PFSK-1 (cell line): Measurements from ENCODE around the gene HOXD10.

Source experiments
- FOXP2 ChIP-seq: optimal IDR thresholded peaks from 2 replicates; pipeline ENCODE3; 2011; ENCODE audit warnings: borderline replicate concordance, control low read depth, inconsistent platforms; ENCODE audit not compliant: insufficient read depth; ENCODE audit errors: extremely low read length, extremely low read depth
- POLR2AphosphoS5 ChIP-seq: IDR thresholded peaks from 2 replicates; pipeline ENCODE4 v1.6.1; 2012; ENCODE audit warnings: low read depth, mild to moderate bottlenecking, control low read depth, low read length, moderate library complexity
- REST ChIP-seq, 2 experiments: IDR thresholded peaks; 2 replicates each; pipeline versions ENCODE4 v1.6.1 to v1.8.0; 2011 to 2012; ENCODE audit warnings: low read depth in 2 of 2, low read length in 2 of 2, control low read depth in 1 of 2, inconsistent platforms in 1 of 2, mild to moderate bottlenecking in 1 of 2, moderate library complexity in 1 of 2; ENCODE audit not compliant: insufficient read depth in 1 of 2
- SIN3A ChIP-seq: IDR thresholded peaks from 2 replicates; pipeline ENCODE4 v1.6.1; 2012; ENCODE audit warnings: mild to moderate bottlenecking, low read length, moderate library complexity, borderline replicate concordance; ENCODE audit not compliant: insufficient read depth
- TAF1 ChIP-seq: IDR thresholded peaks from 2 replicates; pipeline ENCODE4 v1.6.1; 2012; ENCODE audit warnings: low read length, control low read depth, borderline replicate concordance; ENCODE audit not compliant: insufficient read depth

HOXD10 gene

GRCh38 chr2:176140513-176141317 lies 24.1 kb downstream of the HOXD10 start:
- TF ChIP-seq SIN3A (no peak), TAF1 (no peak), POLR2AphosphoS5 (no peak), FOXP2 (peak; percentile 51), REST (IDR thresholded peaks at IDR 0.05; ENCODE audit: insufficient read depth in 1 of 2, low read depth in 2 of 2, low read length in 2 of 2) (no peak)

GRCh38 chr2:176142281-176142680 lies 25.7 kb downstream of the HOXD10 start:
- TF ChIP-seq TAF1 (no peak), FOXP2 (no peak), SIN3A (no peak), REST (IDR thresholded peaks at IDR 0.05; ENCODE audit: insufficient read depth in 1 of 2, low read depth in 2 of 2, low read length in 2 of 2) (no peak), POLR2AphosphoS5 (no peak)

- no peak for TF ChIP-seq TAF1
- TF ChIP-seq REST (IDR thresholded peaks at IDR 0.05; ENCODE audit: insufficient read depth in 1 of 2, low read depth in 2 of 2, low read length in 2 of 2) = no peak
- no peak for TF ChIP-seq FOXP2
- no peak for TF ChIP-seq SIN3A
Measured at GRCh38 chr2:176145085-176145969, 28.7 kb downstream of the HOXD10 start.

- TF ChIP-seq REST (IDR thresholded peaks at IDR 0.05; ENCODE audit: insufficient read depth in 1 of 2, low read depth in 2 of 2, low read length in 2 of 2) (no peak), TAF1 (no peak), FOXP2 (no peak), SIN3A (no peak), POLR2AphosphoS5 (no peak)
Measured at GRCh38 chr2:176146101-176146500, 29.5 kb downstream of the HOXD10 start.
